Measurements from ENCODE around the gene CHD6.

GRCh38 chr20:41408156-41408794 is 209.9 kb downstream of the CHD6 start:
- TF ChIP-seq CTCF (IDR thresholded peaks at IDR 0.05) (no peak), POLR2A (IDR thresholded peaks at IDR 0.05) (no peak)

Data from uterus (tissue), 2 donors.